ENCODE data around the gene PPM1K.
"Not testable (repeated sequence)": the region's sequence is repeated elsewhere in the genome, so short reads cannot be mapped to it uniquely, and the experiment has no call there.

The PPM1K gene

DNA sequence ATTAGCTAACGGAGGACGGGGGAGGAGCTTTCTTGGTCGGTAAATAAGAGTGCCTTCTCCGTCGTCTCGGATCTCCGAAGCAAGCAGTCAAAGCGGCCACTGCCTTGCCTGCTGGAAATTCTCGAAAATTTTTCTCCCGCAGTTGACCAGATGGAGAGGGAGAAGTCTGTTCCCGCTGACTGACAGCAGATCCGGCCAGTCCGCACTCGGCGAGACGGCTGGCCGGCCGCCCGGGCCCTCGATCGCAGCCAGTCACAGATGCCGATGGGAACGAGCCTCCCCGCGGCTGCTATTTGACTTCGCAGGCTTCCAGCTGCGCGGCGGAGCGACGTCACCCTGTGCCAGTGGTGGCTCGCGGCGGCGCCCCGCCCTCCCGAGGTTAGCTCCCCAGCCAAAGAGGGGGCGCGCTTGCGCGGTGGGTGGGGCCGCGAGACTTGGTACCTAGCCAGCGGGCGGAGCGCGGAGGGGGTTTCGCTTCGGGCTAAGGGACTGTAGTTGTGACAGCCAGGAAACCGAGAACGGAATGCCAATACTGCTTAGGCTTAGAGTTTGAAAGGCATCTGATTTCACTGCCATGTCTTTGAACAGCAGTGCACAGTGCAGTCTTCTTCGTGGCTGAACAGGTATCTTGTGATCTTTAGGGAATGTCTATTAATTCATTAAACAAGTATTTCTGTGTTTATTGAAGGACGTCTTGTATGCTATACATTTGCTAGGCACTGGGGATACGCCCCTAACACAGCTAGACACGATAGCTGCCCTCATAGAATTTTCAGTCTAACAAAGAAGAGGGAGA lies at the start of gene PPM1K:
TSS of gene PPM1K (minus strand) at position 123 of the 796 bp plus-strand sequence. CDS start 5,978 bp downstream, outside the sequence.
- DNase-seq (ENCODE audit: low read depth in 3 of 3) = peak; percentile 98

DNA sequence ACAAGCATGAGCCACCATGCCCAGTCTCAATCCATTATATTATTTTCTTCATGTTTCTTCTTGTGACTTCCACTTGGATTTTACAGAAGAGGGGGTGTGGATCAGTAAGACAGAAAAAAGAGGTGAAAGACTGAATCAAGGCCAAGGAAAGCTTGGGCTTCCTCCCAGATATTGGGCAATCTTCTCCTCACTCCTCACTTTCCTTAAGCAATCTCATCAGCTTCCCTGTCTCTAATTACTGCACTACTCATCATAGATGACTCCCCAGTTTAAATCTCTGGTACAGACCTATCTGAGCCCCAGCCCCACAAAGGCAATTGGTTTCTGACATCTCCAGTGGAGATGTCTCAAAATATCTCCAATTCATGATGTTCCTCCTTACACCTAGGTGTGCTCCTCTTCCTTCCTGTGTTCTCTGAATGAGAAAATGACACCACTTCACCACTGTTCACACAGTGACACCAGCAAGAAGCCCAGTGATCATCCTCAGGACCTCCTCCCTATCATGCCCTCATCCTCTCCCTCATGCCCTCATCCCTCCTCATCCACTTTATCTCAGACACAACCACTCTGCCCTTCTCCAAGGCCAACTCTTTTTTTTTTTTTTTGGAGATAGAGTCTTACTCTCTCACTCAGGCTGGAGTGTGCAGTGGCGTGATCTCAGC lies 49.5 kb upstream of the PPM1K start:
- no peak for DNase-seq (ENCODE audit: low read depth in 3 of 3)

DNA sequence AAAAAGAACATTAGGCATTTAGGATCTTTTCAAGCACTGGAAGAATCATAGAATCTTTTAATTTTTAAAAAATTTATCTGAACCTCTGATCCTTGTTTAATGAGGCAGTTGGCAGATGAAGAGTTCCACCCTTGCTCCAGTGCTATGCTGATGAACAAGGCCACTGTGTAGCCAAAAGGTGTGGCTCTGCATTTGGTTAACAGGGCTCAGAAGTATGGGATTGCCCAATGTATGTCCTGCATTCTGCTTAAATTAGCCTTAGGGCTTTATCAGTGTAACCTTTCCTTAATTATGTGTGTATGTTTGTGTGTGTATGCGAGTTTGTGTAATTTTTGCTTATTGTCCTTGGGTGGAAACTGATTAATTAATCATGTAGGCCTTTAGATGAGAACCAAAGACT lies 43.3 kb upstream of the PPM1K start:
- DNase-seq (ENCODE audit: low read depth in 3 of 3) = no peak

DNA sequence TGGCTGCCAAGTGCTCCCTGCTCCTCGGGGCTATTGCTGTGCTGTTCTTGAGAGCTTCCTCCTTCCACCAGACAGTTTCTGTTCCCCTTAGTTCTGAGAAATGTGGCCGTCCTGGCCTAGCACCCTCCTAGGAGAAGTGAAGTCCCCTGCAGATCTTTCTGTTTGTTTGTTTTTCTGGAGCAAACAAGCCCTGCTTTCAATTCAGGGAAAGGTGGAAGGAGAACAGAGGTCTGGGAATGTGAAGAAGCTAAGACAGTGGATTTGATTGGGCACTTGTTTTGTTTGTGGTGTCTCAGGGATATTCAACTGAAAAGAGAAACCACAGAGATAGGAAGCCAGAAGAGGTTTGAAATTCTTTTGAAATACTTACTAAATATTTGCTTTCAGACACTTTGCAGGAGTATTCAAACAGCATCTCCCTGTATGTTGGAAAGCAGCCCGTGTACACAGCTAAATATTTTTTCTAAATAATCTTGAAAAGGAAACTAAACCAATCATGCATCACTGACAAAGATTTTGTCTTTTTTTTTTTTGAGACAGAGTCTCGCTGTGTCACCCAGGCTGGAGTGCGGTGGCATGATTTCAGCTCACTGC lies 36.5 kb upstream of the PPM1K start:
- no peak for DNase-seq (ENCODE audit: low read depth in 3 of 3)

DNA sequence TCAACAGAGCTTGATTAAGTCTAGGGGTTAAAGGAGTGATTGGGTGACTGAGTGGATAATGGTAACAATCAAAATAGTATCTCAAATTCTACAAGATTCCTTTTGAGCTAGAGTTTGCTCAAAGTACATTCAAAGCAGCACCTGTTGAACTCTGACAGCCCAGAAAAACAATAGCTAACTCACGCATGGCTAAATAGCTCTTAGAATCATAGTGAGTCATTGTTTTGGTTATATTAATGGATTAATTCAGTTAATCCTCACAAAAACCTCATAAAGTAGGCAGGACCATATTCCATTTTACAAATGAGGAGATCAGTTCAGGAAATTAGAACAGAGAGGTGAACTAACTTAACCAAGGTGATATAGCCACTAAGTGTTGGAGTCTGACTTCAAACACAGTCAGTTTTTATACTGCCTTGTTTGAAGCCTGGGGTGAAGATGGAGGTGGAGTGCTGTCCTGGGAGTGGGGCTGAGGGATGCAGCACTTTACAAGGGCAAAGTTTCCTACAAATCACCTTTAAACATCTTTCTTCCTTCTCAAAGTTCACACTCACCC lies 35.9 kb upstream of the PPM1K start:
- DNase-seq (ENCODE audit: low read depth in 3 of 3) = no peak

DNA sequence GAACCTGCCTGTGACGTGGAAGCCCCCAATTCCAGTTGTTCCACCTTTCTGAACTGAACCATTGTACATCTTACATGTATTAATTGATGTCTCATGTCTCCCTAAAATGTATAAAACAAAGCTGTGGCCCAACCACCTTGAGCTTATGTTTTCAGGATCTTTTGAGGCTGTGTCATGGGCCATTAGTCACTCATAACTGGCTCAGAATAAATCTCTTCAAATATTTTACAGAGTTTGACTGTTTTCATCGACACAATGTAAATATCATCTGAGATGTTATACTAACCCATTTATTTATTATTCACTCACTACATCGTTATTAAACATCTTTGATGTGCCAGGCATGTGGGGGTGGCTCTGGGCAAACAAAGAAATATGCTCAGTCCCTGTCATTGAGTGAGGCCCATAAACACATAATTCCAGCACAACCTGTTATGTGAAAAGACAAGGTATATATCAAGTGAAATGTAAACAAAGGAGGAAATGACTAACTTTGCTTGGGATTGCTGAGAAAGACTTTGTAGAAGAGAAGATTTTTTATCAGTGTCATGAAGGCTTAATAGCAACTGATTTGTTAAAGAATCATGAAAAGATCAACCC lies 34.5 kb upstream of the PPM1K start:
- DNase-seq (ENCODE audit: low read depth in 3 of 3) = no peak

DNA sequence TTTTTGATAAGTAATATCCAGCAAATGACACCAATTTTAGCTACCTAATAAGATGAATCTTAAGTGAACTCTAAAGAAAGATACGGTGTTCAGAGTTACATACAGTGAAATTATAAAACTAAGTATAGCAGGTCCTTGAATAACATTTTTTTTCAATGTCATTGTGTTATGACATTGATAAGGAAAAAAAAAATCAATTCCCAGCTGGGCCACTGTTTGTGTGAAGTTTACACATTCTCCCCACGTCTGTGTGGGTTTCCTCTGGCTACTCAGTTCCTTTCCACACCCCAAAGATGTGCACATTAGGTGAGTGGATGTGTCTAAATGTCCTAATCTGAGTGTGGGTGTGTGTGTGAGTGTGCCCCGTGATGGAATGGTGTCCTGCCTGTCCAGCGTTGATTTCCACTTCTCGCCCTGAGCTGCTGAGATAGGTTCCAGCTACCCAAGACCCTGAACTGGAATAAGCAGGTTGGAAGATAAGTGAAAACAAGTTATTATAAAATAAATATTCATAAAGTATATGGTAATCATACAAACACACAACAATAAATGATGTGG lies 31.2 kb upstream of the PPM1K start:
- DNase-seq (ENCODE audit: low read depth in 3 of 3) = no peak

DNA sequence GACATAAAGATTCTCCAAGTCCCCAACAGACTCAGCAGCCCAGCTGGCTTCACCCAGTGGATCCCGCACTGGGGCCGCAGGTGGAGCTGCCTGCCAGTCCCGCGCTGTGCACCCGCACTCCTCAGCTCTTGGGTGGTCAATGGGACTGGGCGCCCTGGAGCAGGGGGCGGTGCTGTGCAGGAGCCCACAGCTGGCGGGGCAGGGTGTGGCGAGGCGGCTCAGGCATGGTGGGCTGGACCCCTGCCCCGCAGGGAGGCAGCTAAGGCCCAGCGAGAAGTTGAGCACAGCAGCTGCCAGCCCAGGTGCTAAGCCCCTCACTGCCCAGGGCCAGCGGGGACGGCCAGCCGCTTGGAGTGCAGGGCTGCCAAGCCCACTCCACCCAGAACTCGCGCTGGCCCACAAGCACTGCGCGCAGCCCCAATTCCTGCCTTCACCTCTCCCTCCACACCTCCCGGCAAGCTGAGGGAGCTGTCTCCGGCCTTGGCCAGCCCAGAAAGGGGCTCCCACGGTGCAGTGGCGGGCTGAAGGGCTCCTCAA lies 28.8 kb upstream of the PPM1K start:
- DNase-seq (ENCODE audit: low read depth in 3 of 3) = not testable (repeated sequence)

DNA sequence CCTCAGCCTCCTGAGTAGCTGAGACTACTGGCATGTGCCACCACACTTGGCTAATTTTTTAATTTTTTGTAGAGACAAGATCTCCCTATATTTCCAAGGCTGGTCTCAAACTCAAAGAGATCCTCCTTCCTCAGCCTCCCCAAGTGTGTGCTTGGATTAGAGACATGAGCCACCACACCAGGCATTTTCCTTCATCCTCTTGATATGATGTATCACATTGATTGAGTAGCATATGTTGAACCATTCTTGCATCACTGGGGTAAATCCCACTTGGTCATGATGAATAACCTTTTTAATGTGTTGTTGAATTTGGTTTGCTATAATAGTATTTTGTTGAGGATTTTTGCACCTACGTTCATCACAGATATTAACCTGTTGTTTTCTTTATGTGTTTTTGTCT lies 24.2 kb upstream of the PPM1K start:
- DNase-seq (ENCODE audit: low read depth in 3 of 3) = no peak

DNA sequence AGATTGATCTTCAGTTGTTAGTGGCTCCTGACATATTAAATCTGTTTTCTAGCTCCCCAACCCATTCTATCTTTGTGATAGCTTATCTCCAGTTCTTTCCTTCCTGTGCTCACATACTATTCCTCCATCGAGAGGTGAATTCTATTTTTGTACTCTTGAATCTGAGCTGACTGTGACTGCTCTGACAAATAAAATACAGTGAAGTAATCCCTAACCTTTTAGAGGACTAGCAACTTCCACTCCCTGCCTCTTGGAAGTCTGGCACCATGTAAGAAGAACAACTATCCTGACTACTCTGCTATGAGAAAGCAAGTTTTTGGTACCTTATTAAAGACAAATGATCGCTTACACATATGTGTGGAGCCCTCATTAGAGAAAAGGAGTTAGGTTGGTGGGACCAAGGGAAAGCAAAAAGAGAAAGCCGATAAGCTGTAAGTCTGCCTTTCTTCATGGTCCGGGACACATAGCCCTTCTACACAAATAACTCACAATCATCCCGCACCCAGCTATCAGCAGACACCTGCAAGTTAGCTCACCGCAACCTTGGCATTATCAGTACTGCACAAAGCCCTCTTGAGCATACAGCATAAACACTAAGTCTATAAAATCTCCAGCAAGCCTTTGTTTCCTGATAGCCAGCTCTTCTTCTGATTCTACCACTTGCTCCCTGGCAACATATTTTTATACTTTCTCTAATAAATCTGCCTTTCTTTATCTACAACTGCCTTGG lies 13.5 kb upstream of the PPM1K start:
- no peak for DNase-seq (ENCODE audit: low read depth in 3 of 3)

DNA sequence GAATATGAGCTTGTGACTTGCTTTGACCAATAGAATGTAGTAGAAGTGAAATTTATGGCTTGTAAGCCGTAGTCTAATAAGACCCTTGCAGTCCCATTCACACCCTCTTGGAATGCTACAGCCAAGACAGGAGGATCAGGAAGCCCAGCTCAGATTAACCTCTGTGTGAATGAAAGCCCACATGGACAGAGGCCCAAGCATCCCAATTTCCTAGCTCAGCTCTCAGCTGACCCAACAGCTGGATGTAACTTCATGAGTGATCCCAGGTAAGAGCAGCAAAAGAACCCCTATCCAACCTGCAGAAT lies 12.8 kb upstream of the PPM1K start:
- DNase-seq (ENCODE audit: low read depth in 3 of 3) = no peak

DNA sequence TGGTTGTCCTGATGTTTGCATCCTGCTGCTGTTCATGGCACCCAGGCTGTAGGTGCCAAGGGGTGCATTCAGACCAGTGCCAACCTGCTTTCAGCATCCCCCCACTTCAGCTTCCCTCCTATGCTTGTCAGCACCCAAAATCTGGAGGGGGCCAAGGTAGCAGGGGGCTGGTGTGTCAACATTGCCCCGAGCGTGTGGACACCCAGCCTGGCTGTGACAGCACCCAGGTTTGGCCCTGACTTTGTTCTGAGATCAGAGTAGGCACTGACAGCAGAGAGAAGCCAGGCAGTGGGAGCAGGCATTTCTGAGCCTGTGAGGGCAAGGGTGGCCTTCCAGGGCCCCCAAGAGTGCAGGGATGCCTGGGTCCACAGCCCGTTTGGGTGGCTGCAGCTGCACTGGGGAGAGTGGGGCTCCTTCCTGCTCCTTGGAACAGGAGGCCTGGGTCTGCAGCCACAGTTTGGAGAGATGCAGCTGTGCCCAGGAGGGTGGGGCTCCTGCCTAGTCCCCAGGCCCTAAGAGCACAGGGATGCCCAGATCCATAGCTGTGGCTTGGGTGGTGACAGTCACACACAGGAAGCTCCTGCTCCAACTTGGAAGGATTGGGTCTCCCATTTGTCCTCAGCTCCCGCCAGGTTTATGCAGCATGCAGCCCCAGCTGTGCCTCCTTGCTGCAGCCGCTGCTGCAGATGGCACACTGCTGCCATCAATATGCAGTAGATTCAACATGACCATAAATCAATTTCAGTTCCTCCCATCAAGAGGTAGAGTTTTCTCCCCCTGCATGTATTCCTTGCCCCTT lies 12.3 kb upstream of the PPM1K start:
- no peak for DNase-seq (ENCODE audit: low read depth in 3 of 3)

DNA sequence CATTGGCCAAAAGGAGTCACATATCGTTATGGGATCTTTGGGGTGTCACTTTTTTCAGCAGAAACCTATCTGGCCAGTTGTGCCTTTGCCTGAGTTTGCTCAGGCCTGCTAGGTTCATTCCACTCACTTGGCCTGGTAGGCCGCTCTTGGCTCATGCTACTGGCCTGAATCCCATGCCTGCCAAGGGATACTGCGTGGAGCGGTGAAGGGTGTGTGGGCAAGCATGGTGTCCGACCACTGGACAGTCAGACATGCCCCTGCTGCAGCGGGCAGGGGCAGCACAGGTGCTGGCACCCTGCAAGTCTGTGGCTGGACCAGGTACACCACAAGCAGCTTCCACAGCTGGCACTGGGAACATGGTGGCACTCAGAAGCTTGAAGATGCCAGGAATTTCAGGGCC lies 11.3 kb upstream of the PPM1K start:
- no peak for DNase-seq (ENCODE audit: low read depth in 3 of 3)

DNA sequence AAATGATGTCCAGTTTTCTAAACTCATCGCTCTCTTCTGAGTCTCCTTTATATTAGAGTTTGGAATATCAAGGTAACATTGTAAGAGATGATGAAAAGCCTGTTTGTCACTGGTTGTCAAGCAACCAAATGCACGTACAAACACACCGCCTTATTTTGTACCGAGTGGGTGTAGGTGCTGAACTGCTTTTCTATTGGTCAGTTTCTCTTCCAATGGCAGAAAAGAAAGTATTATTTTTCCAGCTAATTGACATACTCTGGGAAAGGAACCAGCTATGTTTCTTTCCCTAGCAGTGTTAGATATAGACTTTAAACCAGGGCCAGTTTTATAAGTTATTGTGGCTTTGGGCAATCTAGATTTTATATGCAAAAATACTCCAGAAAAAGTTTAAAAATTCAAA lies 6.6 kb upstream of the PPM1K start:
- DNase-seq (ENCODE audit: low read depth in 3 of 3) = no peak

DNA sequence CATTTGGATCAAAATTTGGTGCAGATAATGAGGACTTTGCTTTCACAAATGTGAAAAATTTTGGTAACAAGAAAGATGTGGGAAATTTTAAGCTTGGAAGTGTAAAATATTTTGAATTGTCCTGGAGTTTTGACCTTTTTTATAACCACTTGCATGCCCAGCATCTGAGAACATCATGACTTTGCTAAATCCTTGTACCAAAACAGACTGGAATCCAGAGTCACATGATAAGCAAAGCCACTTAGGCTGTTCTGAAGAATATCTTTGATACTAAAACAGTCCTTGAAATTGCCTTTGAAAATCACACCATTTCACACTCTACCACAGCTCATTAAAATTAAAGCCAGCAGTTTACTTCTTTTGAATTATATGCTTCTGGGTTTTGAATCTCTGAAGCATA lies 2.5 kb upstream of the PPM1K start:
- DNase-seq (ENCODE audit: low read depth in 3 of 3) = no peak

DNA sequence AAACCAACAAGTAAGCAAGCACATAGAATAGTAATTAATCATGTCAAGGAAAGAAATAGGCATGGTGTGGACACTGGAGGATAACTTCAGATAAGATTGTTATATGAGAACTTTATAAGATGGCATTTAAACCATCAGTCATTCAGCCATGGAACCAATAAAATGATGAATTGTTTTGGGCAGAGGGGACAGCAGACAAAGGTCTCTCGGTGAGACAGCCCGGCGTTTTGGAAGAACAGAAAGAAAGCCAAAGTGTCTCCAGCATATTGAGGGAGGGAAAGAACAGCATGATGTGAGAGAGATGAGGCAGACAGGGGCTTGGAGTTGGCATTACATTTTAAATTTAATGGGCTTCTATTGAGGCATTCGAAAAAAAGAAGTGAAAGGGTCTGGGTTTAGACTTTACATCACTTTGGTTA lies 883 bp upstream of the PPM1K start:
- no peak for DNase-seq (ENCODE audit: low read depth in 3 of 3)

DNA sequence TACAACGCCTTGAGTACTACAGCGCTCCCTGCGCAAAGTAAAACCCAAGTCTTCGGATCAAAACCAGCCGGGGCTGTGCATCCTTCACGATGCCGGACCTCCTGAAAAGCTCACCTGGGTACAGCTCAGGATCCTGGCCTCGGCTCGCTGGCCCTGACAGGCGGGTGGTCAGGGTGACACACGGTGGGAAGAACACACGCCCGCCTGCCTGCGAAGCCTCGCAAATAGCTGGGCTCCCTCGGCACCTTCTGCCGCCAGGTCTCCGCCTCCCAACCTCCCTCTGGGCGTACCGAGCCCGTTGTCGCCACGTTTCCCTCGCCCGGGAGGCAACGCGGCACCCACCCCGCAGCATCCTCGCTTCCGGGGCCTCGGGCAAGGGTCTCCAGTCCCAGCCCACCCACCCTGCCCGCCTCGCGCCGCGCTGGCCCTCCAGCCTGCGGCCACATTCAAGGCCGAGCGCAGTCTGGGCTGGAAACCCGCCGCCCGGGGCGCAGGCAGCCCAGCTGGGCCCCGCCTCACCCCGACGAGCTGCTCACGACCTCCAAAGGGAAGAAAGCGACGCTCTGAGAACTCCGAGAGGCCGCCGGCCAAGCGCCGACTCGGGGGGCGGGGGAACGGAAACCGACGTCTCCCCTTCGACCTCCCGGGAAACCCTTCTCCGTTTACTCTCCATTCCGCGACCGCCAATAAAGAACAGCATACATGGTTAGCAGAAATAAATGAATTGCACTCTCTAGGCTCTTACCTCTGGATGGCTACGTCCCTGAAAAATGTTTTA lies 511 bp downstream of the PPM1K start:
- DNase-seq (ENCODE audit: low read depth in 3 of 3) = peak; percentile 34 to 55 (median 40)

DNA sequence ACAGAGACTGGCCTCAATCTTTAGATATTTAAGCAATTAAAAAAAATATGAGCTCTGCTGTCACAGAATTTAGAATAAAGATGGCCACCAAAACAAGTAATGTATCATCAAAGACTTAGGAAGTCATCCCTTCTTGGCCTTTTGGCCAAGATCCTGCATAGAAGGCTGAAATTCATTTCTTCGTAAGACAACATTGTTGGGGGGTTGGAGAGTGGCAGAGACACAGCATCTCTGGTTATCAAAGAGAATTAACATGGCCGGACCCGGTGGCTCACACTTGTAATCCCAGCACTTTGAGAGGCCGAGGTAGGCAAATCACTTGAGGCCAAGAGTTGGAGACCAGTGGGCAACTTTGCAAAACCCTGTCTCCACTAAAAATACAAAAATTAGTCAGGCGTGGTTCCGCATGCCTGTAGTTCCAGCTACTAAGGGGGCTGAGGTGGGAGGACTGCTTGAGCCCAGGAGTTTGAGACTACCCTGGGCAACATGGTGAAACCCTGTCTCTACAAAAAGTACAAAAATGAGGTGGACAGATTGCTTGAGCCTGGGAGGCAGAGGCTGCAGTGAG lies 4.0 kb downstream of the PPM1K start:
- no peak for DNase-seq (ENCODE audit: low read depth in 3 of 3)

DNA sequence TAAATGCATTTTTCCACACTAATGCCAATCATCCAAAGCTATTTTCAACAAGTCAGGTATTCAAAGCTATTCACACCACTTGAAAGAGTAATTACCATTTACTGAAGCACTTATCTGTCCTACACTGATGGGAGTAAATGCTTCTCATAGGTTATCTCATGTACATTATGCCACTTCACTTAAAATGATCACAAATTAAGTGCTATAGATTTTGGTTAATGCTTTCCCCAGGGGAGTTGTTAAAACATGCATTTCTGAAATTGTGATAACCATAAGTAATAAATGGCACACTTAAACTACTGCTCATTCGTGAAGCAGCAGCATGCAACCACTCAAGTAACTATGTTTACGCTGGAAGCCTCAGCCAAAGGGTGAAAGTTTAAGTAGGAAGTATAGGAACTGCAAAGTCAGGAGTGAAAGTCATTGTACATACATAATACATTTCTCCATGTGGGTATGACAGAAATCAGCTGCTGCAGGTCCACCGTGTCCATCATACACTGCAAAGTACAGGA lies 6.6 kb downstream of the PPM1K start:
- DNase-seq (ENCODE audit: low read depth in 3 of 3) = no peak

Measured in stimulated activated CD4-positive, alpha-beta T cell treated with anti-CD3 and anti-CD28 coated beads, TNF-alpha, amount 100 ng/mL, for 24 hours (primary cell).